GM18502 (cell line): ENCODE results near the gene AFAP1L2.

ENCODE experiments used
- ATAC-seq: cut with Tn5 transposase; IDR thresholded peaks from one replicate; pipeline ENCODE4 v1.9.1; 2021; ENCODE audit warnings: mild to moderate bottlenecking; ENCODE audit not compliant: unreplicated experiment, poor library complexity

The AFAP1L2 gene

DNA sequence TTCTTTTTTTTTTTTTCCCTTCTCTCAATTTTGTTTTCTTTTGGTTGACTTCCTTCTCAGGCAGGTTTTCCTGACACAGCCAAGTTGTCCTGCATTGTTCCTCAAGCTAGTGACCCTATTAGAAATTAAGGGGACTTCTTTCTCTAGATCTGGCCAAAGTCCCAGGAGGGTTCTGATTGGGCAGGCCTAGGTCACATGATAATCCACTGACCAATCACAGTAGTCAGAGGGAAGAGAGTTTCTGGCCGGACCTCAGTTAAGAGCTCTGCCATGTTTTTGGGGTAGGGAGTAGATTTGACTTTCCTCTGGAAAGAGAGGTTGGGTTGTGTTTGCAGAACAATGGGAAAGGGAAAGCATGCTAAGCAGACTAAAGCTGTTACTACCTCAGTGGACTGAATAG lies 149.1 kb downstream of the AFAP1L2 start:
- no peak for ATAC-seq

DNA sequence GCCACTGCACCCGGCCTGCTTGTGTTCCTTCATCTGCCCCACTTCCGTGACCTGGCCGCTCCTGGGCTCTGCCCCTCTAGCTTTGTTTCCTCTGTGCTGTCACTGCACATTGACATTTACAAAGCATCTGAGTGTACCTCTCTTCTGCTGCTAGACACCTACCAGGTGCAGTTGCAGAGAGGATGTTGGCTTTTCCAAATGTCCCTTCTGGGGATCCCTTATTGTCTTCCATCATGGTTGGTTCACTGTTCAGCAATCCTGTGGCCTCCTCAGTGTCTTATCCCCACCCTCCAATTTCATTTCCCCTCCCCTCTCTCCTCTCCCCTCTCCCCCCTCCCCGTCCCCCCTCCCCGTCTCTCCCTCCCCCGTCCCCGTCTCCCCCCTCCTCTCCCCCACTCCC lies 151.4 kb downstream of the AFAP1L2 start:
- ATAC-seq, result no peak

DNA sequence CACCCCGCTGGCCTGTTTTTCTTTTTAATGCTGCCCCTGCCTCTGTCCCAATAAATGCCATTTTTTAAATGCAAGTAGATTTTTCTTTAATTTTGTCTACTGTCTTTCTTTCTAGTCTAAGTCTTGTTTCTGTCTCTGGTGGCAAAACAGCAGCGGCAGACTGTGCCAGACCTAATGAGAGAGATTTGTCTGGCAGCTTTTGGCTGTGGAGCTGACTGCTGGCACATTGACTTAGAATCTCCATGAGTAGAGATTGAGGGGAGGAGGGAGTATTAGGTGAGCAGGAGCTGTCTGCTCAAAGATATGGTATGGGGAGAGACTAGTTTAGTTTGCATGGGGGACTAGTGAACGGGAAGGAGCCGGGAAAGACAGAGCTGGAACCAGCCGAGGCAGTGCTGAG lies 152.2 kb downstream of the AFAP1L2 start:
- ATAC-seq, result no peak

DNA sequence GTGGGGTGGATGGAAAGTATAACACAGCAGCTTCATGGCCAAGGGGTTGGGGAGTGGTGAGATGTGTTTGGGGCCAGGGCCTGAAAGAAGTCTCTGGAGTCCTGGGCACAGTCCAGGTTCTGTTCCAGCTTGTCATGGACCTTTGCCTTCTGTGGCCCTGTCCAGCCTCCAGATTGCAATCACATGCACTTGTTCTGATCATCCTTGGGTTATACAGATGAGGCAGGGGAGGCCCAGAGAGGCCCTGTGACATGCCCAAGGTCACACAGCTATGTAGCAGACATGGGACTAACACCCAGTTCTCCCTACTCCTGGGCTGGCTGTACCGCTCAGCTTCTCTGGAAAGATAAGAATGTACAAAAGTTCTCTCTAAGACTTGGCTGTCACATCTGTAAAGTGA lies 153.6 kb downstream of the AFAP1L2 start:
- no peak for ATAC-seq

DNA sequence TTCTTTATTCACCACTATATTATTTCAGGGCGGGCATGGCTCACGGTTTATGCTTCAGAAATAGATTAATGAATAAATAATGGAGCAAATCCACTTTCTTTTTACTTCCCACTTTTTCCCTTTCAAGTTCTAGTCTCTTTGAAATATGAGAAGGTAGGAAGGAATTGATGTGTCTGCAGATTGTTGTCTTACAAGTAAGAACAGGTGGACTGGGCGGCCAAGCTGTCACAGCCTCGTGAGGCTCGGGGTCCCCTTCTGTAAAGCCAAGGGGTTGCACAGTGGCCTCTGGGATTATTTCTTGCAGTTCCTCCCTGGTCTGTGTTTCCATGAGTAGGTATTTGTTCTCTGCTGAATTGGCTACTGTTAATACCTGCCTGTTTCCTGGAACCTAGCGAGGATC lies 154.1 kb downstream of the AFAP1L2 start:
- no peak for ATAC-seq

DNA sequence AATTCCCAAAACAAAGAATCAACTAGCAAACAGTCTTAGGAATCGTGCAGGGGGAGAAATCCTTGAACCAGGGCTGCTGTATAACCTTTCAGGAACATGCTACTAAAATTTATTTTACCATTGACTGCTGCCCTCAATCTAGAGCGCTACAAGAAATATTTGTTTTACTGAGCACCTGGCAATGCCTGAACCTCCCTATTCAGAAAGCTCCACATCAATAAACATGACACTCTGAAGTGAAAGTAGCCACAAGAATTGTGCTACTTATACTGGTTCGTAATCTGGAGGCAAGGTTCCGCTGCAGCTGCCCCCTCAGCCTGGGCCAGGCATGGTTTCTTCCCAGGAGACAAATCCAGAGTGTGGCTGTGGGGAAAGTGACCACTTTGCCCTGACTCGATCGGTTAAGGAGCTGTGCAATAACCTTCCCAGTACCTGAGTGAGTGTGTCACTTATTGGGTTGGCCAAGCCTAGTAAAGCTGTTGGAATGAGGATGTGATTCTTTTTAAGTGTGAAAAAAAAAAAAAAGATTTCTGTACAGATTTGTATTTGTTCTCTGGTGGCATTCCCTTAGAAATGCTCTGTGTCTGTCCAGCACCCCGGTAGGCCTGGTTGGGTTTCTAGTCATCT lies 157.5 kb downstream of the AFAP1L2 start:
- ATAC-seq, result no peak

DNA sequence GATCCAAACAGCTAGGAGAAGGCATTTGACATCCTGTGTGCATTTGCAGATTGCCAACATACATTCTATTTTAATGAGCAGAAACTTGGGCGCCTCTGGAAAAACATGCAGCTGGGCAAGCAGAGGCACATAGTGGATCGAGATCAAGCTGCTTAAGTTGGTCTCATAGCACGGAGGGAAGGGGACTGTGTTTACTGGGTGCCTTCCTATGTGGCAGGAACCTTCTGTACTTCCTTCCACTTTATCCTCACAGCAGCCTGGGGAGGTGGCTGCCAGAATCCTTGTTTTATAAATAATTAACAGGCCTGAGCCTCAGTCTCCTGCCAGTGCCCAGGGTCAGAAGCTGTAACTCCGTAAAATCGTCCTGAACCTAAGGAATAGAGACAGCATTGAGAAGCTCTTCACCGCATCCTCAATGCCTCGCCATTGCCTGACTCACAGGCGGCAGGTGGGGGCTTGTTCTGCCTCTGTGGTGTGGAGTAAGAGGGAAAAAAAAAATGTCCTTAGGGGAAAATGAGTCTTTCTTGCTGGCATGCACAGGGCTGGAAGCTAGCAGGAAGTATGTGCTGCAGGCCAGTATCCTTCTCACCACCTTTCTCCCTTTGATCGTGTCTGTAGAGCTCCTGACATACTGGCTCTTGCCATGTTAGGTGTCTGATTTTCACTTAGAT lies 159.0 kb downstream of the AFAP1L2 start:
- ATAC-seq, result no peak
